AG10803 (cell line): Measurements from ENCODE around the gene MYL5.
A peak's percentile ranks its signal among the peaks of the same experiment; 100 is the strongest.
"Not testable (repeated sequence)": the region's sequence is repeated elsewhere in the genome, so short reads cannot be mapped to it uniquely, and the experiment has no call there.

Source experiments
- DNase-seq: peaks from one replicate; pipeline ENCODE4 v3.0.0; 2010; ENCODE audit warnings: low read depth
- H3K4me3 ChIP-seq: 2 replicates; pipeline ENCODE4 v1.5.1; 2011; ENCODE audit warnings: mild to moderate bottlenecking, low read length, control low read depth
- TF ChIP-seq, protein P1 (sequence below): conservative IDR thresholded peaks from 2 replicates; pipeline ENCODE4 v1.5.1; 2011; ENCODE audit warnings: mild to moderate bottlenecking, low read length, control low read depth, inconsistent platforms

MYL5 gene

DNA sequence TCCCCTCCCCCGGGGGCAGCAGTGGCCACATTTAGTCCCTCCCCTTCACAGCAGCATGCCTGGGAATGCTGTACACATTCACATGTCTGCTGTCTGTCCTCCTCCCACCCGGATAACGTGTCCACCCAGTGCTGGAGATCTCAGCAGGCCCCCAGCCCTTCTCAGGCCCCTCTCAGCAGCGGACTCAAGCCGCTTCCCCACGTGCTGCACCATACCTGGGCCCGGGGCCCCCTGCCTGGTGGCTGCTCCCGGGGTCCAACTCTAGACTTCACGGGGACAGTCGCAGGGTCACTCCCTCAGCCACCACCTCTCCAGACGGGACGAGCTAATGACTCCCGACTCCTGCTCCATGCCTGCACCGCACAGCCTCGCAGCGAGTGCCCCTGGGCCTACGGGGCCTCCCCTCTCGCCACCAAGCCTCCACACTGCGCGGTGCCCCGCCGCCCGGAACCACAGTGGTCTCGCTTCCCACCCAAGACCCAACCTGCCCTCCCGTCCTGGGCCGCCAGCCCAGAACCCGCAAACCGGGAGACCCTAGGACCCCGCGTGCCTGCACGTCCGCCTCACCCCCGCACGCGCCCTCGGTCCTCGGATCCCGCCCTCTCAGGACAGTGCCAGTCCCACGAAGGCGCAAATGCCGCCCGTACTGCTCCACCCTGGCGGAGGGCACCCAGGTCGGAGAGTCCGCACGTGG lies 30.0 kb downstream of the MYL5 start:
- no peak overlapping the region for H3K4me3 ChIP-seq
- no peak for DNase-seq
- TF ChIP-seq, protein P1, sequence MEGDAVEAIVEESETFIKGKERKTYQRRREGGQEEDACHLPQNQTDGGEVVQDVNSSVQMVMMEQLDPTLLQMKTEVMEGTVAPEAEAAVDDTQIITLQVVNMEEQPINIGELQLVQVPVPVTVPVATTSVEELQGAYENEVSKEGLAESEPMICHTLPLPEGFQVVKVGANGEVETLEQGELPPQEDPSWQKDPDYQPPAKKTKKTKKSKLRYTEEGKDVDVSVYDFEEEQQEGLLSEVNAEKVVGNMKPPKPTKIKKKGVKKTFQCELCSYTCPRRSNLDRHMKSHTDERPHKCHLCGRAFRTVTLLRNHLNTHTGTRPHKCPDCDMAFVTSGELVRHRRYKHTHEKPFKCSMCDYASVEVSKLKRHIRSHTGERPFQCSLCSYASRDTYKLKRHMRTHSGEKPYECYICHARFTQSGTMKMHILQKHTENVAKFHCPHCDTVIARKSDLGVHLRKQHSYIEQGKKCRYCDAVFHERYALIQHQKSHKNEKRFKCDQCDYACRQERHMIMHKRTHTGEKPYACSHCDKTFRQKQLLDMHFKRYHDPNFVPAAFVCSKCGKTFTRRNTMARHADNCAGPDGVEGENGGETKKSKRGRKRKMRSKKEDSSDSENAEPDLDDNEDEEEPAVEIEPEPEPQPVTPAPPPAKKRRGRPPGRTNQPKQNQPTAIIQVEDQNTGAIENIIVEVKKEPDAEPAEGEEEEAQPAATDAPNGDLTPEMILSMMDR: no peak

DNA sequence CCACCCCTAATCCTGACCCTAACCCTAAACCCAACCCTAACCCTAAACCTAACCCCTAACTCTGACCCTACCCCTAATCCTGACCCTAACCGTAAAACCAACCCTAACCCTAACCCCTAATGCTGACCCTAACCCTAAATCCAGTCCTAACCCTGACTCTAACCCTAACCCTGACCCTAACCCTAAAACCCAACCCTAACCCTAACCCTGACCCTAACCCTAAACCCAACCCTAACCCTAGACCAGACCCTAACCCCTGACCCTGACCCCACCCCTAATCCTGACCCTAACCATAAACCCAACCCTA lies 30.6 kb downstream of the MYL5 start:
- TF ChIP-seq, protein P1: no peak
- peak overlapping the region; percentile 67 for H3K4me3 ChIP-seq
- no peak for DNase-seq

DNA sequence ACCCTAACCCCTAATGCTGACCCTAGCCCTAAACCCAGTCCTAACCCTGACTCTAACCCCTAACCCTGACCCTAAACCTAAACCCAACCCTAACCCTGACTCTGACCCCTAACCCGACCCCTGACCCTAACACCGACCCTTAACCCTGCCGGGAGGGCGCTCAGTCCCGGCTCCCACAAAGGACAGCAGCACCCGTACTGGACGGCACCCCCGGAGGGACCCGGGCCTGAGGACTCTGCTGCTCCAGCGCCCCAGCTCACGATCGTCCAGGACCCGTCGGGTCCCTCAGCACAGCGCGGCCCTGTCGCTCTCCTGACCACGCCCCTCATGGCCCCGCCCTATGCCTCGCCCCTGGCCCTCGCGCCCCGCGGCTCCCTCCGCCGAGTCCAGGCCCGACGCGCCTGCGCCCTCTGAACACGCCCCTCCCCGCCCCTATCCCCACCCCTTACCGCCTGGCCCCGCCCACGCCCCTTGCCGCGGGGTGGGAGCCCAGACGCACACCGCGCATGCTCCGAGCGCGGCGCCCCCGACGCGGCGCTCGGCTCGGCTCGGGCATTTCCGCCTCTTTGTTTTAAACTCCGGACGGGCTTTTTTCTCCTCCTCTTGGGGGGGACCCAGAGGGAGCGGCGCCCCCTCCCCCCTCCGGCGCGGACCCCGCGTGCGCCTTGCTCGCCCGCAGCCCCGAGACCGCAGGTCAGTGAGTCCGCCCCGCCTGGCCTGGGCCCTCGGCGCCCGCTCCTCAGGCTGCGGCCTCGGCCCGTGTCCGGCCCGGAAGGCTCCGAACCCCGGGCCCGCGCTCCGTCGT lies 31.1 kb downstream of the MYL5 start, which contains the start of gene PCGF3:
TSS of gene PCGF3 (plus strand) at position 555 of the 805 bp plus-strand sequence. CDS start 27,849 bp downstream, outside the sequence.
- TF ChIP-seq, protein P1: no peak
- H3K4me3 ChIP-seq: peak within 1 kb of the TSS; percentile 85
- DNase-seq: peak; percentile 92

DNA sequence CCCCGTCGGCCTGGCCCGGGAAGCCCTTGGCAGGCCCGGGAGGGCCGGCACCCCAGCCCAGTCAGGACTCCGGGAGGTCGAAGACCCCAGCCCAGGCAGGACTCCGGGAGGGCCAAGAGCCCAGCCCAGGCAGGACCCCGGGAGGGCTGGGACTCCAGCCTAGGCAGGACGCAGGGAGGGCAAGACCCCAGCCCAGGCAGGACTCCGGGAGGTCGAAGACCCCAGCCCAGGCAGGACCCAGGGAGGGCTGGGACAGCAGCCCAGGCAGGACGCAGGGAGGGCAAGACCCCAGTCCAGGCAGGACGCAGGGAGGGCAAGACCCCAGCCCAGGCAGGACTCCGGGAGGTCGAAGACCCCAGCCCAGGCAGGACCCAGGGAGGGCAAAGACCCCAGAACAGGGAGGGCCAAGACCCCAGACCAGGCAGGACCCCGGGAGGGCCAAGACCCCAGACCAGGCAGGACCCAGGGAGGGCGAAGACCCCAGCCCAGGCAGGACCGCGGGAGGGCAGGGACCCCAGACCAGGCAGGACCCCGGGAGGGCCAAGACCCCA lies 31.8 kb downstream of the MYL5 start:
- DNase-seq: not testable (repeated sequence)
- H3K4me3 ChIP-seq: peak overlapping the region; percentile 85

DNA sequence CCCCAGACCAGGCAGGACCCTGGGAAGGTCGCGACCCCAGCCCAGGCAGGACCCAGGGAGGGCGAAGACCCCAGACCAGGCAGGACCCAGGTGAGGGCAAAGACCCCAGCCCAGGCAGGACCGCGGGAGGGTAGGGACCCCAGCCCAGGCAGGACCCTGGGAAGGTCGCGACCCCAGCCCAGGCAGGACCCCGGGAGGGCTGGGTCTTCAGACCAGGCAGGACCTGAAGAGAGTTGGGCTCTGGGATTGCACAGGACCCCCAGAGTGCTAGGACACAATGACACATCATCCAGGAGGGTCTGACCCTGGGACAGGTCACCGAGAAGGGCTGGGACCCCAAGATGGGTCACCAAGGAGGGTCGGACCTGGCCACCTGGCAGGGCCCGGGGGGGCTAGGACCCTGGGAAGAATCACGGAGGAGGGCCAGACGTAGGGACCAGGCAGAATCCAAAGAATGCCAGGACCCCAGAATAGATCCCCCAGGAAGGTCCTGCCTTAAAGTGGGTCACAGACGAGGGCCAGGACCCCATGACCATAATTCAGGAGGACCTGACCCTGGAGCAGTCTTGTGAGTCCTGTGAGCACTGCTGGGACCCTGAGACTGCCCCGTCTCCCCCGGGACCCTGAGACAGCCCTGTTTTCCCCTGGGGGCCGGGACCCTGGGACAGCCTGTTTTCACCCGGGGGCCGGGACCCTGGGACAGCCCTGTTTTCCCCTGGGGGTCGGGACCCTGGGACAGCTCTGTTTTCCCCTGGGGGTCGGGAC lies 32.7 kb downstream of the MYL5 start:
- peak overlapping the region; percentile 85 for H3K4me3 ChIP-seq
- no peak for DNase-seq

DNA sequence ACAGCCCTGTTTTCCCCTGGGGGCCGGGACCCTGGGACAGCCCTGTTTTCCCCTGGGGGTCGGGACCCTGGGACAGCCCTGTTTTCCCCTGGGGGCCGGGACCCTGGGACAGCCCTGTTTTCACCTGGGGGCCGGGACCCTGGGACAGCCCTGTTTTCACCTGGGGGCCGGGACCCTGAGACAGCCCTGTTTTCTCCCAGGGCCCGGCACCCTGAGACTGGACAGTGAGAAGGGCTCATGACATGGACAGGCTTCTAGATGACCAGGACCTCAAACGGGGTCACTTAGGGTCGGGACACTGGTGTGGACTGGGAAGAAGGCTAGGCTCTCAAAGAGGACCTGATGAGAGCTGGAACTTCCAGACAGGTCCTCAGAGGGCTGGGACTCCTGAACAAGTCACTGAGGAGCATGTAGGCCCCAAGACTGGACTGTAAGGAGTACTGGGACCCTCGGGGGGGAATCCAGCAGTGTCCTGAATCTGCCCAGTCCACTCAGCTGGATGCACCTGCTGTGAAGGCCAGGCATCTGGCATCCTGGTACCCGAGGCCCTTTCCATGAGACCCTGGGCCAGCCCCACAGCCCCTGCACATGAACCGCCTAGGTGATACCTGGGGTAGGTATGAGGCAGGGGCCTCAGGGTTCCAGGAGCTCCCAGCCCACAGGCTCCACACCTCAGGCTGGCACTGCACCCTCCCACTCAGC lies 33.7 kb downstream of the MYL5 start:
- peak overlapping the region; percentile 17 for H3K4me3 ChIP-seq
- TF ChIP-seq, protein P1: no peak
- no peak for DNase-seq

More for the DNA sequence above, 32.7 kb downstream of the MYL5 start:
- TF ChIP-seq, protein P1: no peak

DNA sequence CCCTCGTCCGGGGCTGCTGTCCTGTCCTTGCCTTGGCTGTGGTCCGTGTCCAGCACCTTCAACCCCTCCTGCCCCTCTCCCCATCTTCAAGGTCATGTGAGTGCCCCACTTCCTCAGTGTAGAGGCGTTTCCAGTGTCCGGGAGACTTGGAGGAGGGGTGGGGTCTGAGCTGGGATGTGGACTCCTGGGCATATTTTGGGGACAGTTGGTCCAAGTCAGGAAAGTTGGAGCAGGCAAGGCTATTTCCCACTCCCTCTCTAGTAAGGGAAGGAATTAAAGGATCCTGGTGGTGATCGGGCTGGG lies 34.2 kb downstream of the MYL5 start:
- H3K4me3 ChIP-seq: peak overlapping the region; percentile 17
- no peak for DNase-seq
- TF ChIP-seq, protein P1: no peak
